Measurements from ENCODE around the gene SPNS2.

Gene SPNS2

DNA sequence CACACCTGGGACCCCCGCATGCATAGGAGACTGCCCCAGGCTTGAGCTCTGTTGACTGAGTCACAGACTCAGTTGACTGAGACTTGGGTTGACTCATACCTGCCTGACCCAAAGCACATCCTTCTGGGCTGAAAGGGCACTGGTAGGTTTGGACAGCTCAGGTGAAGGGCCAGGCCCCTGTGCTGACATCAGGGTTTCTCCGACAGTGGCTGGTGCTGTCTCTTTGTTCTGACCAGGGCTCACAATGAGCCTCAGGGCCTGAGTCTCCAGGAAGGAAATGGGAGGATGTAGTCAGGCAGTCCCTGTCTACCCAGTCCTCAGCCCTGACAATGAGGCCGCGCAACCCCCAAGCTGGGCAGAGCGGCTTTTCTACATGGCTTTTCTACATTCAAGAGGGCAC lies 6.5 kb downstream of the SPNS2 start:
- no peak for DNase-seq (ENCODE audit: low read depth)
- TF ChIP-seq, protein P1, sequence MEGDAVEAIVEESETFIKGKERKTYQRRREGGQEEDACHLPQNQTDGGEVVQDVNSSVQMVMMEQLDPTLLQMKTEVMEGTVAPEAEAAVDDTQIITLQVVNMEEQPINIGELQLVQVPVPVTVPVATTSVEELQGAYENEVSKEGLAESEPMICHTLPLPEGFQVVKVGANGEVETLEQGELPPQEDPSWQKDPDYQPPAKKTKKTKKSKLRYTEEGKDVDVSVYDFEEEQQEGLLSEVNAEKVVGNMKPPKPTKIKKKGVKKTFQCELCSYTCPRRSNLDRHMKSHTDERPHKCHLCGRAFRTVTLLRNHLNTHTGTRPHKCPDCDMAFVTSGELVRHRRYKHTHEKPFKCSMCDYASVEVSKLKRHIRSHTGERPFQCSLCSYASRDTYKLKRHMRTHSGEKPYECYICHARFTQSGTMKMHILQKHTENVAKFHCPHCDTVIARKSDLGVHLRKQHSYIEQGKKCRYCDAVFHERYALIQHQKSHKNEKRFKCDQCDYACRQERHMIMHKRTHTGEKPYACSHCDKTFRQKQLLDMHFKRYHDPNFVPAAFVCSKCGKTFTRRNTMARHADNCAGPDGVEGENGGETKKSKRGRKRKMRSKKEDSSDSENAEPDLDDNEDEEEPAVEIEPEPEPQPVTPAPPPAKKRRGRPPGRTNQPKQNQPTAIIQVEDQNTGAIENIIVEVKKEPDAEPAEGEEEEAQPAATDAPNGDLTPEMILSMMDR (conservative IDR thresholded peaks at IDR 0.05; ENCODE audit: low read depth, low read length) = no peak
- H3K4me3 ChIP-seq (ENCODE audit: low read length) = no peak overlapping the region

DNA sequence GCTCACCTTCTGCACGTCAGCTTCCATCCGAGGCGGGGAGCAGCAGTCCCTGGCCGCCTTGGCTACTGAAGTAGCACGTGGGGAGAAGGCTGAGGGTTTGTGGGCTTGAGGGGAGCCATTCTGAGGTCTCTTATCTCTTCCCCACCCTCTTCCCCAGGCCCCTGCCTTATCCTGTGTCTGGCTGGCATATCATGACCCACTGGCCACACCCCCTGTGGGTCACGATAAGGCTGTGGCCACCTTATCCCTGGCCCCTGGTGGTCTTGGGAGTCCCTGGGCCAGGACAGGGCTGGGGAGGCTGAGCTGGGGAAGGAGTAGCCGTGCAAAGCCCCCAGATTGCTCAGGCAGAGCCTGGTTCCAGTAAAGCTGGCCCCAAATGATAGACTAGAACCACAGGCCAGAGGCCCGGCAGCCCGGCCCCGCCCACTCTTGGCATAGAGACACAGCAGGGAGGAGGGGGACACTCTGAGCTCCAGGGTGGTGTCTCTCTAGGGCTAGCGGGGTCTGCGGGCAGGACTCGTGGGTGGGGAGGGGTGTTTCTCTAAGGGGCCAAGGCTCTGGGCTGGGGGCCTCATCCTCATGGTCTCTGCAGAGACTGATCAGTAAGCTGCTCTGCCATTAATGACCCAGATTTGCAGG lies 7.6 kb downstream of the SPNS2 start:
- TF ChIP-seq, protein P1 (conservative IDR thresholded peaks at IDR 0.05; ENCODE audit: low read depth, low read length) = no peak
- no peak for DNase-seq (ENCODE audit: low read depth)
- no peak overlapping the region for H3K4me3 ChIP-seq (ENCODE audit: low read length)

DNA sequence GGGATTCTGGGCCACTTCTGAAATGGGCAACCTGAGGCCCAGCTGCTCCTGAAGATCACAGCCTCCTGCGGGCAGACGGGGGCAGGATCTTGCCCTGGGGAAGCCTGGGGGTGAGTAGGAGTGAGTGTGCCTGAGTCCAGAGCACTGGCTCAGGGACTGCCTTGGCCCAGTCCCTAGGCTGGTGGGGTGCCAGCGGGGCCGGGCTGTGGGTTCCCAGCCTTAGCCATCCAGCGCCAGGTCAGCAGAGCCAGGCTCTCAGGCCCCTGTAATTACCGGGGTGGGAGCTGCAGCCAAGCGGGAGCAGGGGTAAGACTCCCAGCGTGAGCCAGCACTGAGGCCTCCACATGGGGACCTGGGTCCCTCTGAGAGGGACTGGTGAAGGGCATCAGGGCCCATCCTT lies 8.2 kb downstream of the SPNS2 start:
- TF ChIP-seq, protein P1 (conservative IDR thresholded peaks at IDR 0.05; ENCODE audit: low read depth, low read length) = no peak
- DNase-seq (ENCODE audit: low read depth) = no peak
- no peak overlapping the region for H3K4me3 ChIP-seq (ENCODE audit: low read length)

DNA sequence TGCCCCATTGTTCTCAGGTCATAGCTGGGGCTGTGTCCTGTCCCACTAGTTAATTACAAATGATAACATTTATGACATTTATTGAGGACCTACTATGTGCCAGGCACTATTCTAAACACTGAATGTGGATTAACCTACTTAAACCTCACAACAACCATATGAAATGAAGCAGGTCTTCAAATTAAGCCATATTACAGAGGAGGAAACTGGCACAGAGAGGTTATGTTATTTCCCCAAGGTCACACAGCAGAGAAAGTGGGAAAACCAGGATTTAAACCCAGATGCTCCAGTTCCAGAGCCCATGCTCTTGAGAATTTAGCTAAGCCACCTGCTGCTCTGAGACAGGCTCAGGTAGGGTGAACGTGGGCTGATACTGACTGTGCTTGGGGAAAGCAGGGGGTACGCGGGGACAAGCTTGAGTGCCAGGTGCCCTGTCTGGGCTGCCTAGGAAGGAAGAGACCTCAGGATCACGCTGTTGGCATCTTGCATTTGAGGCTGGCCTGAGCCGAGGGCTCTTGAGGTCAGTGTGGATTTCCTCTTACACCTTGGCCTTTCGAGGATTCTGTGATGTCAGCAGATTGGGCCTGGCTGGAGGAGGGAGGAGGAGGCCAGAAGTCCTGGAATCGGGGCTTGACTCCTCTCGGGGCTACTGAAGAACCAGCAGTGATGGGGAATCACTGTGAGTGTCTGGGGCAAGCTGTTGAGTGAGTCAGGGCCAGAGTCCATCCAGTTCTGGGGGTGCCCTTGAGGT lies 8.9 kb downstream of the SPNS2 start:
- DNase-seq (ENCODE audit: low read depth) = no peak
- no peak overlapping the region for H3K4me3 ChIP-seq (ENCODE audit: low read length)
- TF ChIP-seq, protein P1 (conservative IDR thresholded peaks at IDR 0.05; ENCODE audit: low read depth, low read length) = no peak

DNA sequence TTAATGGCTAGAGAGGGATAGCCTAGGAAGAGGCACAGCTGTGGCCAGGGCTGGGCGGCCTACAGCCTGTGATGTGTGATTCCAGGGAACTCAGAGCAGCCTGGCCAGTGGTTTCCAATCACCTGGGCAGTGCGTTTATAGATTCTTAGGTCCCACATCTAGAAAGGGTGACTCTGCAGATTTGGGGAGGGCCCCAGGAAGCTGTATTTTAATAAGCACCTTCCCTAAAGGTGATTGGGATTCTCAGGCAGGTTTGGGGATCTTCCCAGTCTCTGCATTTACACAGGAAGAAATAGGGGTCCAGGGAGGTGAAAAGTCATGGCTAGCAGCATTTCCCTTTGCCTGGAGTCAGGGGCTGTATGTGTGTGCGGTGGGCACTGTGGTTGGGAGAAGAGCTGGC lies 9.5 kb downstream of the SPNS2 start:
- TF ChIP-seq, protein P1 (conservative IDR thresholded peaks at IDR 0.05; ENCODE audit: low read depth, low read length) = no peak
- DNase-seq (ENCODE audit: low read depth) = no peak
- H3K4me3 ChIP-seq (ENCODE audit: low read length) = no peak overlapping the region

DNA sequence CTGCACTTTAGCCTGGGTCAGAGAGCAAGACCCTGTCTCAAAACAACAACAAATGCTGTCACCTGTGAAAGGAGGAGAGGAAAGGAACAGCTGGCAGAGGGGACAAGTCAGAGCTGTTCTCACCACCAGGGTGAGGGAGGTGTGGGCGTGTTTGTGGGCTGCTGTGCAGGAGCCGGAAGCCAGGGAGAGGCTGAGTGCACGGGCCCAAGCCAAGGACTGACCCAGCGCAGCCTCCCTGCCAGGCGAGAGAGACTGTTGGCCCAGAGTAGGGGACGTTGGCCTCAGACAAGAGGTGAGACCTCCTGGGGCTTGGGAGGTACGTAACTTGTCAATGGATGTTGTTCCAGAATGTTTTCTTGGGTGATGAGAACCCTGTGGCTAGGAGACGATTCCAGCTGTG lies 10.7 kb downstream of the SPNS2 start:
- TF ChIP-seq, protein P1 (conservative IDR thresholded peaks at IDR 0.05; ENCODE audit: low read depth, low read length) = no peak
- DNase-seq (ENCODE audit: low read depth) = no peak
- H3K4me3 ChIP-seq (ENCODE audit: low read length) = no peak overlapping the region
